Measurements from ENCODE around the gene CCL21. TPM values are rescaled to one million over a fixed set of nuclear protein-coding genes. Genes with fewer than 3 reads are reported as not detected.

CCL21 gene
- total RNA-seq, 4 donors from 2014 or later: 0.87 to 1.9 (median 0.91) TPM; not detected in 1

DNA sequence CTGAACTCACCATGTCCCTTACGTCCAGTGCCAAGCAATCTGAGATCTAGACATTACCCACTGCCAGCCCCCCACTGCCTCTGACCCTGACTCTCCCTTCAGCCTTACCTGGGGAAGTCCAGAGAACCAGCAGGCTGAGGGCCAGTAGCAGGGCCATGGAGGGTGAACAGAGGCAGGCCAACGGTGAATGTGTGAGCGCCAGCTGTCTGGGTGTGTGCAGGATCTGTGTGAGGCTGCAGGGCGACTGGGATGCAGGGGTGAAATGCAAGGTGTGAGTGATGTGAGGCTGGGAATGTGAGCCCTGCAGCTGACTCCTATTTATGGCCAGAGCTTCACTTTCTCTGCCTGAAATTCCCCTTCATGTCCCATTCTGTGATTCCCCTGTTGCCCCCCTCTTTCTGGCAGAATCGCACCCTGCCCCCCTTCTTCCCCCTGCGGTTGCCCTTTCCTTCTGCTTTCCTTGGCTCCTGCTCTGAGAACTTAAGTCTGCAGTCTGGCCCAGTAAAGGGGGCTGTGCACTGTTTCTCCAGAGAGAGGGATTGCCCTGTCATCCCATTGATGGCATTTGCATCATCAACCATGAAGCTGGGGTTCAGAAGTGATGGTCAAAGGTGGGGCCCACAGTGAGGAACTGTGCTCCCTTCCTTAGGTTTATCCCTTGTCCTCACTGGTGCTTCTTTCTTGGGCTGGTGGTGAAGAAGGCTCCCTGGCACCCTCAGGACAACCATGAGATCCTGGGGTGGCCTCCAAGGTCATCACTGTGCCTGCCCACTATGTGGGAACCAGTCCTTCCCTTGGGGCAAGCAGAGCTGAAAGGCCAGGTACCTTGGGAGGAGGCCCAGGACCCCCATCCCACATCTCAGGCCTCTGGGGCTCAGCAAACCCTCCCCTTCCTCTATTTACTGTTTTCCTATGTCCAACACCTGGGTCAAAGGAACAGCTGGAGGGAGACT lies 18.7 kb downstream of the CCL21 start, which contains the start of gene CCL19:
Gene CCL19, minus strand, starts transcription at position 294 of the 953 bp plus-strand sequence. Its CDS starts 137 bp downstream, at position 157.
- H3K4me1 ChIP-seq: no peaks in the 10 kb centered on the region
- H3K36me3 ChIP-seq: no peaks in the 10 kb centered on the region
- ATAC-seq: no peak
- H3K27ac ChIP-seq: no peak within 1 kb of the TSS
- in situ Hi-C loops (cut with MboI; ENCODE audit: low sequenced_read_pairs in 4 of 4): no loop called here
- no peak for TF ChIP-seq POLR2A (IDR thresholded peaks at IDR 0.05)
- TF ChIP-seq, protein P1, sequence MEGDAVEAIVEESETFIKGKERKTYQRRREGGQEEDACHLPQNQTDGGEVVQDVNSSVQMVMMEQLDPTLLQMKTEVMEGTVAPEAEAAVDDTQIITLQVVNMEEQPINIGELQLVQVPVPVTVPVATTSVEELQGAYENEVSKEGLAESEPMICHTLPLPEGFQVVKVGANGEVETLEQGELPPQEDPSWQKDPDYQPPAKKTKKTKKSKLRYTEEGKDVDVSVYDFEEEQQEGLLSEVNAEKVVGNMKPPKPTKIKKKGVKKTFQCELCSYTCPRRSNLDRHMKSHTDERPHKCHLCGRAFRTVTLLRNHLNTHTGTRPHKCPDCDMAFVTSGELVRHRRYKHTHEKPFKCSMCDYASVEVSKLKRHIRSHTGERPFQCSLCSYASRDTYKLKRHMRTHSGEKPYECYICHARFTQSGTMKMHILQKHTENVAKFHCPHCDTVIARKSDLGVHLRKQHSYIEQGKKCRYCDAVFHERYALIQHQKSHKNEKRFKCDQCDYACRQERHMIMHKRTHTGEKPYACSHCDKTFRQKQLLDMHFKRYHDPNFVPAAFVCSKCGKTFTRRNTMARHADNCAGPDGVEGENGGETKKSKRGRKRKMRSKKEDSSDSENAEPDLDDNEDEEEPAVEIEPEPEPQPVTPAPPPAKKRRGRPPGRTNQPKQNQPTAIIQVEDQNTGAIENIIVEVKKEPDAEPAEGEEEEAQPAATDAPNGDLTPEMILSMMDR (IDR thresholded peaks at IDR 0.05 in 4 of 5, conservative IDR thresholded peaks at IDR 0.05 in 1 of 5): no peak
- H3K27me3 ChIP-seq: no peaks in the 10 kb centered on the region
- no peak for DNase-seq
- H3K9me3 ChIP-seq: no peaks in the 10 kb centered on the region
- H3K4me3 ChIP-seq: no peak within 1 kb of the TSS
- intact Hi-C loops (cut with DNase I; ENCODE audit: low total_unique reads): no loop called here

DNA sequence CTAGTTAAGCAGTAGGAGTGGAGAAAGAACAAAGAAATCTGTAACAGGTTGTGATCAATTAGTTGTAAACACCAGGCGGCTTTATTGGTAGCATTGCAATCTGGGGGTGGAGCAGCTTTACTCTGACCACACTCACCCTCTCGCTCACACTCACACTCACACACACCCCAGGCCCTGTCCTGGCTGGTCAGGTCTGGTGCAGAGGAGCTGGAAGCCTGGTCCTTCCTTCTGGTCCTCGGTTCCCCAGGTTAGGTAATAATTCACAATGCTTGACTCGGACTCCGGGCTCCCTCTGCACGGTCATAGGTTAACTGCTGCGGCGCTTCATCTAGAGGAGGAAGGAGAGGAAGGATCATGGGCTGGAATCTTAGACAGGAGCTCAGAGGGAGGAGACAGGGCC lies 20.4 kb downstream of the CCL21 start:
- no peak for DNase-seq
- Histone ChIP-seq H3K36me3 (no peaks in the 10 kb centered on the region), H3K4me1 (no peaks in the 10 kb centered on the region), H3K4me3 (no peak overlapping the region), H3K9me3 (no peaks in the 10 kb centered on the region), H3K27ac (no peak overlapping the region), H3K27me3 (no peaks in the 10 kb centered on the region)
- ATAC-seq: no peak
- TF ChIP-seq, protein P1 (IDR thresholded peaks at IDR 0.05 in 4 of 5, conservative IDR thresholded peaks at IDR 0.05 in 1 of 5): no peak
- no peak for TF ChIP-seq POLR2A (IDR thresholded peaks at IDR 0.05)
- intact Hi-C loops (cut with DNase I; ENCODE audit: low total_unique reads) (no loop called here), in situ Hi-C loops (cut with MboI; ENCODE audit: low sequenced_read_pairs in 4 of 4) (no loop called here)

DNA sequence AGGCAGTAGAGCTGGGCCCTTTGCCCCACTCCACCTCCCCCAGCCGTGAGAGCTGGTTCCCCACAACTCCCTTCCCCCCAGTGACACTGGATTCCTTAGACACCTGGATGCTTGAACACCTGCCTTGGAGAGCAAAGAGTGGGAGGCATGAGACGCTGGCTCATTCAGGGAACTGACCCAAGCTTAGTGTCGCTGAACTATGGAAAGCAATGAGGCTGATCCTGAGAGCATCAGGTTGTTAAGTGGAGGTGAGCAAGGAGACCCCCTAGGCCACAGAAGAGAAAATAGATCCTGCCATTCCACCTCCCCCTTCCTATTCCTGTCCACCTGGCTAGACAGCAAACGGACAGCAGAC lies 20.8 kb downstream of the CCL21 start:
- intact Hi-C loops (cut with DNase I; ENCODE audit: low total_unique reads): no loop called here
- H3K9me3 ChIP-seq: no peaks in the 10 kb centered on the region

DNA sequence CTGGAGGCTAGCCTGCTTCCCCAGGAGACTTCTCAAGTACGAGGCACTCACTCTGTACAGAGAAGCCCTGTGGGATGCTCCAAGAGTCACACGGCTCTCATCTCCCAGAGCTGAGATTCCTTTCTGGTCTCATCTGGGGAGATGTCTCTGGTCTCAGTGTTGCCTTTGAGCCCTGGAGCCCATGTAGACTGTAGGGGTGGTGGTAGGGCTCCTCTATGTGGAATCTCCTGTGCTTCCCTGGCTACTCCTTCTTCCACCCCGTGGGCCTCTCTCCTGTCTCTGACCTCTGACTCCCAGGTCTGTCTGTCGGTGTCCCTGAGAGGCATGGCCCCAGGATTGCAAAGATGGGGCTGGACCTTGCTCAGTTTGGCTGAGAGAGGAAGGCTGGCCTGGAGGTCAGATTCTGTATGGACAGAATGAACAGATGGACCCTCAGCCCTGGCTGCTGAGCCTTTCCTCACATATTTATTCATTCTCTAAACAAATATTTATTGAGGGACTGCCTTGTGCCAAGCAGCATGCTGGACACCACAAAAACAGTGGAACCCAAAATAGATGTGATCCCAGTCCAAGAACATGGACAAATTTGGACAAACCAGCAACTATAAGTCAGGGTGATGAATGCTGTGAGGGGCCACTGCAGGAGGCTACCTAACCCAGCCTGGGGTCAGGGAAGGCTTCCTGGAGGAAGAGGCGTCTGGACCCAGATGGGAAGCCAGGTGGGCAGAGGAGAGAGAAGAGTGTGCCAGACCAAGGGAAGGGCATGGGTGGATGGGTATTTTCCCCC lies 21.4 kb downstream of the CCL21 start:
- Histone ChIP-seq H3K4me1 (no peaks in the 10 kb centered on the region), H3K4me3 (no peak overlapping the region), H3K27ac (no peak overlapping the region), H3K27me3 (no peaks in the 10 kb centered on the region), H3K36me3 (no peaks in the 10 kb centered on the region), H3K9me3 (no peaks in the 10 kb centered on the region)
- ATAC-seq: no peak
- in situ Hi-C loops (cut with MboI; ENCODE audit: low sequenced_read_pairs in 4 of 4): no loop called here
- intact Hi-C loops (cut with DNase I; ENCODE audit: low total_unique reads): no loop called here
- no peak for DNase-seq
- TF ChIP-seq, protein P1 (IDR thresholded peaks at IDR 0.05 in 4 of 5, conservative IDR thresholded peaks at IDR 0.05 in 1 of 5): no peak
- no peak for TF ChIP-seq POLR2A (IDR thresholded peaks at IDR 0.05)

More for the DNA sequence above, 20.8 kb downstream of the CCL21 start:
- Histone ChIP-seq H3K27ac (no peak overlapping the region), H3K4me3 (no peak overlapping the region), H3K36me3 (no peaks in the 10 kb centered on the region), H3K4me1 (no peaks in the 10 kb centered on the region), H3K27me3 (no peaks in the 10 kb centered on the region)
- no peak for DNase-seq
- TF ChIP-seq POLR2A (IDR thresholded peaks at IDR 0.05): no peak
- TF ChIP-seq, protein P1 (IDR thresholded peaks at IDR 0.05 in 4 of 5, conservative IDR thresholded peaks at IDR 0.05 in 1 of 5): no peak
- ATAC-seq: no peak
- in situ Hi-C loops (cut with MboI; ENCODE audit: low sequenced_read_pairs in 4 of 4): no loop called here
